Measurements from ENCODE around the gene GNAT1. TPM values are rescaled to one million over a fixed set of nuclear protein-coding genes. Genes with fewer than 3 reads are reported as not detected.

The GNAT1 gene
- total RNA-seq, 4 donors from 2014 or later = not detected

GRCh38 chr3:50157827-50158529 is 33.4 kb upstream of the GNAT1 start:
- intact Hi-C loops (cut with DNase I) = no loop called here
- H3K36me3 ChIP-seq = peaks cover 0 to 32% (median 0%) of the 10 kb centered on the region in 3 donors
- DNase-seq = no peak
- peak overlapping the region; percentile 89 to 97 (median 94) for H3K27ac ChIP-seq
- peak overlapping the region; percentile 65 to 86 (median 77) for H3K4me3 ChIP-seq
- 42 to 43% methylated on average over 7 to 11 of the region's 12 CpGs for WGBS, 2 donors
- TF ChIP-seq CTCF (IDR thresholded peaks at IDR 0.05) = no peak
- TF ChIP-seq POLR2A (IDR thresholded peaks at IDR 0.05) = peak in 1 of 4 donors; percentile 36
- peaks cover 59 to 95% (median 75%) of the 10 kb centered on the region in 3 donors for H3K4me1 ChIP-seq
- H3K27me3 ChIP-seq = peaks cover 0 to 23% (median 0%) of the 10 kb centered on the region in 4 donors
- H3K9me3 ChIP-seq = no peaks in the 10 kb centered on the region

GRCh38 chr3:50158530-50159146 is 32.8 kb upstream of the GNAT1 start:
- WGBS, 2 donors = 42 to 49% methylated on average over 4 to 6 of the region's 10 CpGs
- H3K27me3 ChIP-seq = peaks cover 0 to 23% (median 0%) of the 10 kb centered on the region in 4 donors
- no peak for TF ChIP-seq POLR2A (IDR thresholded peaks at IDR 0.05)
- TF ChIP-seq CTCF (IDR thresholded peaks at IDR 0.05) = peak in 1 of 6 experiments; percentile 45
- H3K4me1 ChIP-seq = peaks cover 66 to 95% (median 81%) of the 10 kb centered on the region in 3 donors
- no peak for DNase-seq
- peak overlapping the region; percentile 89 to 97 (median 94) for H3K27ac ChIP-seq
- peak overlapping the region; percentile 8 to 86 (median 72) for H3K4me3 ChIP-seq
- intact Hi-C loops (cut with DNase I) = no loop called here
- peaks cover 0 to 38% (median 0%) of the 10 kb centered on the region in 3 donors for H3K36me3 ChIP-seq
- H3K9me3 ChIP-seq = no peaks in the 10 kb centered on the region

- Histone ChIP-seq H3K27ac (peak overlapping the region; percentile 89 to 97 (median 94)), H3K27me3 (peaks cover 0 to 19% (median 0%) of the 10 kb centered on the region in 4 donors), H3K4me1 (peaks cover 77 to 100% (median 92%) of the 10 kb centered on the region in 3 donors), H3K4me3 (peak overlapping the region in 2 of 4 donors; percentile 0 to 13), H3K36me3 (peaks cover 0 to 38% (median 0%) of the 10 kb centered on the region in 3 donors), H3K9me3 (no peaks in the 10 kb centered on the region)
- TF ChIP-seq CTCF (IDR thresholded peaks at IDR 0.05) (no peak), POLR2A (IDR thresholded peaks at IDR 0.05) (no peak)
- 42% methylated on average over 4 of the region's 7 CpGs; no CpG with 5 or more reads in 1 of the 2 donors for WGBS, 2 donors
- DNase-seq = no peak
- intact Hi-C loops (cut with DNase I) = no loop called here
These were observed 30.8 kb upstream of the GNAT1 start for GRCh38 chr3:50160561-50160983.

GRCh38 chr3:50161320-50161719 is 30.1 kb upstream of the GNAT1 start:
- H3K27ac ChIP-seq = peak overlapping the region; percentile 89 to 97 (median 94)
- peaks cover 0 to 38% (median 0%) of the 10 kb centered on the region in 3 donors for H3K36me3 ChIP-seq
- intact Hi-C loops (cut with DNase I) = no loop called here
- TF ChIP-seq CTCF (IDR thresholded peaks at IDR 0.05) (no peak), POLR2A (IDR thresholded peaks at IDR 0.05) (peak in 1 of 4 donors; percentile 24)
- H3K4me1 ChIP-seq = peaks cover 85 to 100% (median 93%) of the 10 kb centered on the region in 3 donors
- H3K4me3 ChIP-seq = peak overlapping the region in 2 of 4 donors; percentile 0 to 13
- peaks cover 0 to 11% (median 0%) of the 10 kb centered on the region in 4 donors for H3K27me3 ChIP-seq
- no peaks in the 10 kb centered on the region for H3K9me3 ChIP-seq
- no peak for DNase-seq
- 39 to 55% methylated on average over 10 to 13 of the region's 13 CpGs for WGBS, 2 donors
